ENCODE results near the gene CCL15.
"Not testable (repeated sequence)": the region's sequence is repeated elsewhere in the genome, so short reads cannot be mapped to it uniquely, and the experiment has no call there.

CCL15 gene, protein sequence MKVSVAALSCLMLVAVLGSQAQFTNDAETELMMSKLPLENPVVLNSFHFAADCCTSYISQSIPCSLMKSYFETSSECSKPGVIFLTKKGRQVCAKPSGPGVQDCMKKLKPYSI

DNA sequence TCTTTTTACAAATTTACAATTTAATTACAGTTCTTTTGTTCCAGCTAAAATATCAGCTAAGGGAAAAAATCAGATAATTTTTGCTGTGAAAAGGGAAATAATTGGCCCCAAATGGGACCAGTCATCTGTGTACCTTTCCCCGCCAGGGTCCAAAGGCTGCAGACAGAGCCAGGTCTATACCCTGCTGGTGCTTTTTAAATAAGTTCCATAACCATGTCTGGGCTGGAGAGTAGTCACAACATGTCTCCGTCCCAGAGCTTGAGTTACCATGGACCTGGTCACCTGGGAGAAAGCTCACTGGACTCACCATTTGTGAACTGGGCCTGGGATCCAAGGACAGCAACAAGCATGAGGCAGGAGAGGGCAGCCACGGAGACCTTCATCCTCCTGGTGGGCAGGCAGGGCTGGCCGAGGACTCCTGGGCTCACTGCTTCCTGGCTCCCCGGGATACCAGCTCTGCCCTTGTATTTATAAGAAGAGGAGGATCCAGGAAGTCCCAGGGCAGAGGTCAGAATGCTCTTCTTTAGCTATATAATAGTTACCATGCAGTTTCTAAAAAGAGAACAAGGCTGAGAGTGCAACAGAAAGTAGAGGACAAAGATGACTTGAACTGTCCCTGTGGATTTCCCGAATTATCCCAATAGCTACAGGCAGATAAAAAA is at the start of gene CCL15:
Gene CCL15, minus strand, starts transcription at position 444 of the 662 bp plus-strand sequence. Its CDS starts 61 bp downstream, at position 383.
- no peak for FAIRE-seq

DNA sequence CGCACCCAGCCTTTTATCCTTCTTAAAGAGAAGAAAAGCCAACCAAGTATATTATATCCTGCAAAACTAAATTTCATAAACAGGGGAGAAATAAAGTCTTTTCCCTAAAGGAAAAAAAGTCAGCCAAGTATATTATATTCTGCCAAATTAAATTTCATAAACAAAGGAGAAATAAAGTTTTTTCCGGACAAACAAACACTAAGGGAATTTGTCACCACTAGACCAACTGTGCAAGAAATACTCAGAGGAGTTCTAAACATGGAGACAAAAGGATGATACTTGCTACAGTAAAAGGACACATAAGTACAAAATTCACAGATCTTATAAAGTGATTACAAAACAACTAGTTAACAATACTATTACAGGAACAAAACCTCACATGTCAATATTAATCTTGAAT is 48.3 kb upstream of the CCL15 start:
- FAIRE-seq = no peak

DNA sequence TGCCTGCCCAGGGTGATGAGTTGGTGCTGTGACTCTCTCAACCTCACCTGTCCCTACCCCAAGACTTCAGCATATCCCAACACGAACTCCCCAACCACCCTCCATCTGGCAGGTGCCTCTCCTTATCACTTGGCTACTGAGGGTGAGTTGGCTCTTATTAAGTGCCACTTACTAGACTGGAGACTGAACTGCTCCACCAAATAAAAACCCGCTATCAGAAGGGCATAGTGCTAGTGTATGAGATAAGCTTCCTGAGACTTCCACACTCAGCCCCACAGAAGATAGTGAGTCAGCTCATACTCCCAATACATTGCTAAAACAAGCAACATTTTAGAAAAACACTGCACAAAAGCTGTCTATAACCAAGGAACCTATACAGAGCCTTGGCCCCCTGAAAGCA is 46.7 kb upstream of the CCL15 start:
- no peak for FAIRE-seq

DNA sequence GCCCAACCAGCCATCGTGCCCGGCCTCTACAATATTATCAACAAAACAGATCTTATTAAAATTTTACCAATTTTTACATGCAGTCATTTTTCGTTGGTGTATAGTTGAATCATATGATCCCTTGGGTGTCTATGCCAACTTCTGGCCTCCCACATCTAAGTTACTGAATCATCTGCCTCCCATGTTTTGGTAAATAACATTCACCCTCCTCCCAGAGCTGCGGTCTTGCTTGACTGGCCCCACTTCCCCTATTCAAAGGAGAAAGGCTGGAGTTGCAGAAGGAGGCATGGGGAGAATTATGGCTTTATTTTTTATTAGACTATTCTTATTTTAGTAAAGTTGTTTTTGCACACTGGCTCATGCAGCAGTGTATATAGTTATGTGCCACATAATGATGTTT is 34.9 kb upstream of the CCL15 start:
- FAIRE-seq = no peak

- FAIRE-seq = no peak
Measured at GRCh38 chr17:36034127-36034526, 32.8 kb upstream of the CCL15 start.

GRCh38 chr17:36030956-36031355 is 29.6 kb upstream of the CCL15 start:
- no peak for FAIRE-seq

- FAIRE-seq = no peak
Measured at GRCh38 chr17:36027761-36028160, 26.4 kb upstream of the CCL15 start.

DNA sequence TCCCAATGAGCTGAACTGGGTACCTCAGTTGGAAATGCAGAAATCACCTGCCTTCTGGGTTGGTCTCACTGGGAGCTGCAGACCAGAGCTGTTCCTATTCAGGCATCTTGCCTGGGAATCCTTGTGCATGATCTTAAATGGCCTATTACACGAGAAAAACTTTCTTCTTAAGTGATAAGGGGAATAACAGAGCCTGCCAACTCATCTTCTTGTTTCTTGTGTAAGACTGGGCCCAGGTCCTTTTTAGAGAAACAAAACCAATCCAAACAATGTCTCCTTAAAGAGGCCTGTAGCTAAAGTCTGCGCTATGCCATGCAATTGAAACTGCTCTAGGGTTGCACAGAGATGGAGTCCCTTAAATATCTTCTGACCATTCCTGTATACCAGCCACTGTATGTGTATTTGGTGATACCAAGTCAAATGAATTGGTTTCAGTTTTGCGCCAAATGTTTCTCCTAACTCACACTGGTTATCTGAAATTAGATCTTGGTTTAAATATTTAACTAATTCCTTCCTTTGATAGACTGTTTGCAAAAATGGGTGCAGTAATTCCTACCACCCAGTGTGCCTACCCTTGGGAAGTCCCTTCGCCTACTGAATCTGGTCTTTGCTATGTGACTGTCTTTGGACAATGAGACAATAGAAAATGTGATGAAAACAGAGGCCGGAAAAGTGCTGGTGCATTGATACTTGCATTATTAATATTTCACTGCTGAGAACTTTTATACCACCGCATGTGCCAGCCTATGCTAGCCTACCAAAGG is 22.9 kb upstream of the CCL15 start:
- no peak for FAIRE-seq

DNA sequence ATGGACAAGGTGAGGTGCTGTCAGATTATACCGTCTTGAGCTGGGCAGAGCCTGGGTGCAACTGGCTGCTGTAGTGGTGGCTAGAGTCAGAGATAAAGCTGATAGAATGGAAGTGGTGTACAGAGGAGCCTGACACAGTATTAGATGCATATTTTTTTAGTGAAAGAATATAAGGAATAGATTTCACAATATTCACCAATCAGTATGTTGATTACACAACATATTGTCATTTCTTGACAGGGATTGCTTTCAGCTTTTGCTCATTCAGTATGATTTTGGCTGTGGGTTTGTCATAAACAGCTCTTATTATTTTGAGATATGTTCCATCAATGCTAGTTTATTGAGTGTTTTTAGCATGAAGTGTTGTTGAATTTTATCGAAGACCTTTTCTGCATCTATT is 18.1 kb upstream of the CCL15 start:
- FAIRE-seq = no peak

GRCh38 chr17:36017799-36018198 is 16.4 kb upstream of the CCL15 start, which contains the start of gene CCL23:
Gene CCL23 (minus strand): TSS chr17:36017972. CDS start chr17:36017897, 75 bp downstream.
- FAIRE-seq = no peak

DNA sequence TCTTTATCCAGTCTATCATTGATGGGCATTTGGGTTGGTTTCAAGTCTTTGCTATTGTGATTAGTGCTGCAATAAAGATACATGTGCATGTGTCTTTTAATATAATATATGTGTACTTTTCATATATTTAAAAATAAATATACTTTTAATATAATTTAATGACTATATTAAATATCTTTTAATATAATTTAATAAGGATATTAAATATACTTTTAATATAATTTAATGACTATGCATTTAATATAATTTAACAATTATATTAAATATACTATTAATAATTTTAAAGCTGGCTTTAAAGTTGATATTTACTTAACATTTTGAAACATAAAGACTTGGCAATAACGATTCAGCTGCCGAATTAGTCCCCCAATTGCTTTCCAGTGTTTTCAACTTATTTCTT is 15.2 kb upstream of the CCL15 start:
- FAIRE-seq = no peak

- FAIRE-seq = not testable (repeated sequence)
Measured at GRCh38 chr17:36015895-36016294, 14.5 kb upstream of the CCL15 start.

GRCh38 chr17:36014946-36015345 is 13.6 kb upstream of the CCL15 start:
- FAIRE-seq = no peak

- no peak for FAIRE-seq
Measured at GRCh38 chr17:36011201-36011600, 9.8 kb upstream of the CCL15 start.

GRCh38 chr17:36008998-36009665 is 7.8 kb upstream of the CCL15 start:
- no peak for FAIRE-seq

- FAIRE-seq = no peak
Measured at GRCh38 chr17:36004594-36005108, 3.3 kb upstream of the CCL15 start.

GRCh38 chr17:36002631-36003030 is 1.3 kb upstream of the CCL15 start:
- no peak for FAIRE-seq

- no peak for FAIRE-seq
Measured at GRCh38 chr17:36001862-36002603, 680 bp upstream of the CCL15 start.

GRCh38 chr17:36000732-36001109 is 632 bp downstream of the CCL15 start:
- no peak for FAIRE-seq

GRCh38 chr17:35998756-35999155 is 2.6 kb downstream of the CCL15 start:
- no peak for FAIRE-seq

- FAIRE-seq = no peak
Measured at GRCh38 chr17:35998018-35998545, 3.3 kb downstream of the CCL15 start.

- FAIRE-seq = not testable (repeated sequence)
Measured at GRCh38 chr17:35995346-35995745, 6.0 kb downstream of the CCL15 start.
